Thymus (tissue), 11 donors: ENCODE measurements around the gene HMGN1. TPM values are rescaled to one million over a fixed set of nuclear protein-coding genes. Genes with fewer than 3 reads are reported as not detected.

ENCODE experiments used
- DNase-seq, 9 donors: peaks; one replicate each; pipeline ENCODE4 v3.0.0-alpha.2; 2013; ENCODE audit warnings: low spot score in 9 of 9, low read depth in 6 of 9, missing footprints in 1 of 9
- H3K27ac ChIP-seq, 2 donors: one replicate each; pipeline ENCODE4 v1.5.1; 2013; ENCODE audit warnings: control low read depth in 1 of 2, low read depth in 1 of 2, low read length in 1 of 2, mild to moderate bottlenecking in 1 of 2, moderate library complexity in 1 of 2
- H3K27me3 ChIP-seq, 2 donors: one replicate each; pipeline ENCODE4 v1.5.1; 2013; ENCODE audit warnings: low read length in 1 of 2; ENCODE audit not compliant: control insufficient read depth in 2 of 2, insufficient read depth in 1 of 2
- H3K36me3 ChIP-seq, 2 donors: one replicate each; pipeline ENCODE4 v1.5.1; 2013; ENCODE audit warnings: low read length in 1 of 2, mild to moderate bottlenecking in 1 of 2, moderate library complexity in 1 of 2; ENCODE audit not compliant: control insufficient read depth in 2 of 2, insufficient read depth in 2 of 2
- H3K4me1 ChIP-seq, 2 donors: one replicate each; pipeline ENCODE4 v1.5.1; 2013; ENCODE audit warnings: low read length in 2 of 2; ENCODE audit not compliant: control insufficient read depth in 2 of 2, insufficient read depth in 2 of 2
- H3K4me3 ChIP-seq, 2 donors: one replicate each; pipeline ENCODE4 v1.5.1; 2013; ENCODE audit warnings: low read length in 2 of 2, control low read depth in 1 of 2, mild to moderate bottlenecking in 1 of 2
- H3K9me3 ChIP-seq, 2 donors: one replicate each; pipeline ENCODE4 v1.5.1; 2013; ENCODE audit warnings: low read length in 1 of 2, mild to moderate bottlenecking in 1 of 2; ENCODE audit not compliant: control insufficient read depth in 2 of 2, insufficient read depth in 1 of 2
- WGBS: extraction: QIAGEN DNeasy Blood & Tissue Kit; methylation state at CpG from one replicate; pipeline ENCODE4 v1.1.7; 2013; 5-methylcytosine and 5-hydroxymethylcytosine counted together
- polyA plus RNA-seq: library from polyadenylated mRNA; stranded (reverse); fragments of 200-250 nt; gene quantifications from one replicate; pipeline ENCODE4 v1.2.3, GENCODE V29; 2013
- total RNA-seq: library from RNA; stranded (reverse); fragments of 120-200 nt; gene quantifications from one replicate; pipeline ENCODE4 v1.2.4, GENCODE V29; 2013
- donor health status: healthy.

The HMGN1 gene
- total and polyA plus RNA-seq, 2 donors, result 382 to 457 TPM

DNA sequence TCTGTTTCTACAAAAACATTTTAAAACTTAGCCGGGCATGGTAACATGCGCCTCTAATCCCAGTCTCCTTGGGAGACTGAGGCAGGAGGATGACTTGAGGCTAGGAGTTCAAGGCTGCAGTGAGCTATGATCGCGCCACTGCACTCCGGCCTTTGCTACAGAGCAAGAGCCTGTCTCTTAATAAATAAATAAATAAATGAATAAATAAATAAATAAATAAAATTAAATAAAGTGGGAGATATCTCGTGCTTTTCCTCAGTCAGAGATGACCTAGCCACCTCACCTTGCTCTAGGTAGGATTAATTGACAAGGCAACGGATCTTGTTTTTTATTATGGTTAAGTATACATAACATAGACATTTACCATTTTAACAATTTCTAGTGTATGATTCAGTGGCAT is 21.2 kb downstream of the HMGN1 start:
- Histone ChIP-seq H3K36me3 (no peaks in the 10 kb centered on the region), H3K9me3 (no peaks in the 10 kb centered on the region), H3K4me3 (no peak overlapping the region), H3K4me1 (no peaks in the 10 kb centered on the region), H3K27me3 (no peaks in the 10 kb centered on the region), H3K27ac (no peak overlapping the region)
- WGBS, result 97% methylated on average over 7 of the region's 7 CpGs
- DNase-seq, result no peak

DNA sequence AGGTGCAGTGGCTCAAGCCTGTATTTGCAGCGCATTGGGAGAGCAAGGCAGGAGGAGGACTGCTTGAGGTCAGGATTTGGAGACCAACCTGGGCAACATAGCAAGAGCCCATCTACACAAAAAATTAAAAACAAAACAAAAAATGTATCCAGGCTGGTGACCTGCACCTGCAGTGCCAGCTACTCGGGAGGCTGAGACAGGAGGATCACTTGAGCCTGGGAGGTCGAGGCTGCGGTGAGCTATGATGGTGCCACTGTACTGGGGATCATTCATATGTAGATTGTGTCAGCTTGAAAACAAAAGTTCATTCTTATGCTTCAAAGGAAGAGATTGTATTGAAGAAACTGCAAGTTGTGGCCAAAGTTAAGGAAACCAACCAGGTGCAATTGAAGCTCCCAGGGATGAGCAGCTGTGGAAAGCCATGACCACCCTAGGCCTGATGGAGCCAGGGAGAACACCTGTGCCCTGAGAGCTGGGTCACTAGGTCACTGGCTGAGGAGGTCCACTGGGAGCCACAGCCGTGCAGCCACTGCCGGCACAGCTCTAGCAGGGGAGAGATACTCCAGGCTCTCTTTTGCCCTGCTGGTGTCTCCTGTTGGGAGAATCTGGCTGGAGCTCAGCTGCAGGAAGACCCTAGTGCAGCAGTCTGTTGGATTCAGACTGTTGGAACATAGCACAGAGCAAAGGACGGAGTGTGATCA is 22.1 kb downstream of the HMGN1 start:
- no peaks in the 10 kb centered on the region for H3K9me3 ChIP-seq
- WGBS, result 98% methylated on average over 7 of the region's 7 CpGs
- no peak overlapping the region for H3K27ac ChIP-seq
- no peak for DNase-seq
- no peak overlapping the region for H3K4me3 ChIP-seq
- no peaks in the 10 kb centered on the region for H3K4me1 ChIP-seq
- no peaks in the 10 kb centered on the region for H3K27me3 ChIP-seq
- H3K36me3 ChIP-seq, result no peaks in the 10 kb centered on the region

DNA sequence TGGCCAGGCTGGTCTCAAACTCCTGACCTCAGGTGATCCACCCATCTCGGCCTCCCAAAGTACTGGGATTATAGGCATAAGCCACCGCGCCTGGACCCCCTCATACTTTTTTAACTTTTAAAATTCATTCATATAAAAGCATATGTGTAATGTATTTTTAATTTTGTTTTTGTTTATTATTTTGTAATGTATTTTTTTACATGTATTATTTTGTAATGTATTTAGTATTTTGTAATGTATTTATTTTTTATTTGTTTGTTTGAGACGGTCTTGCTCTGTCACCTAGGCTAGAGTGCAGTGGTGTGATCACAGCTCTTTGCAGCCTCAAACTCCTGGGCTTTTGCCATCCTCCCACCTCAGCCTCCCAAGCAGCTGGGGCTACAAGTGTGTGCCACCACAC is 23.4 kb downstream of the HMGN1 start:
- no peaks in the 10 kb centered on the region for H3K4me1 ChIP-seq
- H3K4me3 ChIP-seq, result no peak overlapping the region
- H3K36me3 ChIP-seq, result no peaks in the 10 kb centered on the region
- no peaks in the 10 kb centered on the region for H3K27me3 ChIP-seq
- no peaks in the 10 kb centered on the region for H3K9me3 ChIP-seq
- DNase-seq, result no peak
- 98% methylated on average over 4 of the region's 4 CpGs for WGBS
- H3K27ac ChIP-seq, result no peak overlapping the region

DNA sequence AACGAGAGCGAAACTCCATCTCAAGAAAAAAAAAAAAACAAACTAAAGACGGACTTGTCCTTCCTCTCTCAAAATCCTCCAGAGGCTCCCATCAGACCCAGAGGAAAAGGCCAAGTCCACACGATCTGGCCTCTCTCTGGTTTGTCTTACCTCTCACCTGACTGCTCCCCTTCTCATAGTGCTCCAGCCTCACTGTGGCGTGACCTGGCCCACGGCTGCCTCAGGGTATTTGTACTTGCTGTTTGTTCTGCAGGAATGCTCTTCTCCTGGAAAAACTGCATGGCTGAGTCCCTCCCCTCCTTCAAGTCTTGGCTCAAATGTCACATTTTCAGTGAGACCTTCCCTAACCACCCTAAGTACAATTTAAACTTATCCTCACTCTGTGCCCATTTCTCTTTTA is 27.5 kb downstream of the HMGN1 start:
- H3K27me3 ChIP-seq, result no peaks in the 10 kb centered on the region
- H3K4me1 ChIP-seq, result no peaks in the 10 kb centered on the region
- no peaks in the 10 kb centered on the region for H3K36me3 ChIP-seq
- no peak overlapping the region for H3K27ac ChIP-seq
- H3K4me3 ChIP-seq, result no peak overlapping the region
- 95% methylated on average over 6 of the region's 6 CpGs for WGBS
- H3K9me3 ChIP-seq, result no peaks in the 10 kb centered on the region
- no peak for DNase-seq

DNA sequence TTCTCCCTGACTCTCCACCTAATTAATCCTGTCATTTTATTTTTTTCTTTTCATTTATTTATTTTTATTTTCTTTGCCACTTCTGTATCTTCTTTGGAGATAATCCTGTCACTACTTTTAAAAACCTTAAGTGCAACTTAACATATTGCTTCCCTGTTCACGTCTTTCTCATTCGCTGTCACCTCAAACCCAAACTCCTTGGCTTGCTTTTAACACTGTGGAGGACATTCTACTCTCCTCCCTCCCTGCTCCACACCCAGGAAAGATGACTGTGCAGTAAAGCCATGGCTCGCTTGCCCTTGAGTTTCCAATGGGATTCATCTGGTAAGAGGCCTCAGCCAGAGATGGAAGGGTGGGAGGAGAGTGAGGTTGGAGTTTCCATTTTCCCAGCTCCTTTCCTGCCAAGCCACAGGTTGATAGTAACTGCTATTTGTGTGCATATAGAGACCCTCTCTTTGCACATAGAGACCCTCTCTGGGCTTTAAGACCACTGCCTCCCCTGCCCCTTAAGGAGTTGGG is 29.0 kb downstream of the HMGN1 start:
- H3K27ac ChIP-seq, result no peak overlapping the region
- DNase-seq, result no peak
- peaks cover 0 to 8% of the 10 kb centered on the region in 2 donors for H3K4me1 ChIP-seq
- H3K27me3 ChIP-seq, result no peaks in the 10 kb centered on the region
- H3K4me3 ChIP-seq, result no peak overlapping the region
- no peaks in the 10 kb centered on the region for H3K36me3 ChIP-seq
- 99% methylated on average over 3 of the region's 3 CpGs for WGBS
- H3K9me3 ChIP-seq, result no peaks in the 10 kb centered on the region

DNA sequence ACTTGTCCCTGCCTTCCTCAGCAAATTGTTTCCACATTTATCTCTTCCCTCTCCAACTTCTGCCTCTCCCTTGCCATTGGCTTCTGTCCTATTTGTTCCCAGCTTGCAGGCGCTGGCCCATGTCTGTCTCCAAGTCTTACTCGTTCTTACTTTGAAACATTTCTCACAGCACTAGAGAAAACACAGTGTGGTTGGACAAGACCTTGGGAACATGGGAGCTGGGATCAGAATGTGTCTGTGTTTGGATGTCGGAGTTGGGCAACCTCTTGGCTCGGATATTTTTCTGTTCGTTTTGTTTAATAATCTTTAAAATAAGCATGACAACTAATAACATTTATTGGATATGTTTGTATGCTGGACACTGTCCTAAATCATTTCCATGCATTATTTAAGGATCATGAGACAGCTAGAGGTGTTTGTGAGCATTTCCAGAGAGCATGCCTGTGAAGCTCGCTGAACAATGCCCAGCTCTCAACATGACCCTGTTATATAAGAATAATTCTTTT is 29.6 kb downstream of the HMGN1 start:
- Histone ChIP-seq H3K36me3 (no peaks in the 10 kb centered on the region), H3K27me3 (no peaks in the 10 kb centered on the region), H3K4me3 (no peak overlapping the region), H3K4me1 (peaks cover 4 to 14% of the 10 kb centered on the region in 2 donors), H3K9me3 (no peaks in the 10 kb centered on the region), H3K27ac (no peak overlapping the region)
- DNase-seq, result no peak
- 94% methylated on average over 6 of the region's 6 CpGs for WGBS

DNA sequence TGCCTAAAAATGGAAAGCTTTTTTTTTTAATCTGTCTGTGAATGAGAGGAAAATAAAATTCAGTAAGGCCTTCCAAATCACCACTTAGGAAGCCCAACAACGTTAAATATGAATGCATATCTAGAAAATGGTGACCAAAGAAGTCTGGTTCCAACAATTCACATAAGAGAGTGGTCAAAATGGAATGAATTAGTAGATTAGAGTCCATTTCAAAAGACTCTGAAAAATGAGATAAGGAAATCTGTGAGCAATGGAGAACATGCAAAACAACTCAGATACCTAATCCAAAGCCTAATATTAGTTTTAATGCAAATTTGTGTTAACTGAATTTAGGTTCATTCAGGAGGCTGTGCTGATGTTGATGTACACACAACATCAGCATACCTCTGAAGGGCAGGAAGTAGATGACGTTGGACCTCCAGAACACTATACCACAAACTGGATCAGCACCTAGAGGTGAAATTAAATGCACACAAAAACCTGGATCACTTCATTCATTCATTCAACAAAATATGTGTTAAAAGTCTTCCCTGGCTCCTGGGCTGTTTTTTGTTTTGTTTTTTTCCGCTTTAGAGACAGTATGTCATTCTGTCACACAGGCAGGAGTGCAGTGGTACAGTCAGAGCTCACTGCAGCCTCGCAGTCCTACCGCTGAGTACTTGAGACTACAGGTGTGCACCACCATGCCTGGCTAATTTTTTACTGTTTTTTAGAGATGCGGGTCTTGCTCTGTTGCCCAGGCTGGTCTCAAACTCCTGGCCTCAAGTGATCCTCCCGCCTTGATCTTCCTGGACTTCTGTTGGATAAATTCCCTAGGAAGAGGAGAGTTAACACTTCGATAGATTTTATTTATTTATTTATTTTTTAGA is 30.6 kb downstream of the HMGN1 start:
- peaks cover 5 to 15% of the 10 kb centered on the region in 2 donors for H3K4me1 ChIP-seq
- no peaks in the 10 kb centered on the region for H3K9me3 ChIP-seq
- H3K36me3 ChIP-seq, result no peaks in the 10 kb centered on the region
- H3K27me3 ChIP-seq, result no peaks in the 10 kb centered on the region
- H3K4me3 ChIP-seq, result no peak overlapping the region
- WGBS, result 95% methylated on average over 8 of the region's 8 CpGs
- DNase-seq, result no peak
- no peak overlapping the region for H3K27ac ChIP-seq

DNA sequence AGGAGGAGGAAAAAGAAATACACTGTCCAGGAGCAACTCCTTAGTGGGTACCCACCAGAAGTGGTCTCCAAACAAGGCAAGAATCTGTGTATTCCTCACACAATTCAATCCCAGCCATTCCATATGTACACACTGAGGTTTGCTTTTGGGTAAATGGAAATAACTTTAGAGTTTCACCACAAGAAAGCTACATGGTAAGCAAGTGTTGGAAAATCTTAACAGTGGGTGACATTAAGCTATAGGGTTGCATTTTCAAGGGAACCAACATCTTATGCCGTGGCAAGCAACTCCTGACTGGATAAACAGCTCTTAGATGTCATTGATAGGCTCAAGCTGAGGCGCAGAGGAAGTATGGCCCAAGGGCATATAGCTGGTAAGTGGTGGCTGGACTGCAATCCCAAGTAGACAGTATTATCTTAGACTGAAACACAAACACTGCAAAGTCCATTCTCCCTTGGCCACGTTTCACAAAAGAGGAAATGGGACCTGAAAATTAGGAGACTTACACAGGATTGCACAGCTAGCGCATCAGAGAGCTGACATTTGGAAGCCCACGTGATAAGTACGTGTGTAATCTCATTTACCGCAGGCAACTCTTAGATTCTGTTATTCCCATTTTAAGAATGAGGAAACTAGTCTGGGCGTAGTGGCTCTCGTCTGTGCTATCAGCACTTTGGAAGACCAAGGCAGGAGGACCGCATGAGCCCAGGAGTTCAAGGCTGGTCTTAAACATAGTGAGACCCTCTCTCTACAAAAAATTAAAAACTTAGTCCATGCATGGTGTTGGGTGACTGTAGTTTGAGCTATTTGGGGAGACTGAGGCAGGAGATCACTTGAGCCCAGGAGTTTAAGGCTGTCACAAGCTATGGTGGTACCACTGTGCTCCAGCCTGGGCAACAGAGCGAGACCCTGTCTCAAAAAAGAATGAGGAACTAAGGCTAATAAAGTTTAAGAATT is 31.5 kb downstream of the HMGN1 start:
- Histone ChIP-seq H3K4me1 (peaks cover 5 to 15% of the 10 kb centered on the region in 2 donors), H3K36me3 (no peaks in the 10 kb centered on the region), H3K9me3 (no peaks in the 10 kb centered on the region), H3K4me3 (no peak overlapping the region), H3K27me3 (no peaks in the 10 kb centered on the region), H3K27ac (no peak overlapping the region)
- WGBS, result 86% methylated on average over 11 of the region's 11 CpGs
- no peak for DNase-seq
